Measurements from ENCODE around the gene RNU4-1. TPM values are rescaled to one million over a fixed set of nuclear protein-coding genes. Genes with fewer than 3 reads are reported as not detected.

RNU4-1 gene
- total RNA-seq, 1 donor from 2014 or later = under 0.01 TPM

DNA sequence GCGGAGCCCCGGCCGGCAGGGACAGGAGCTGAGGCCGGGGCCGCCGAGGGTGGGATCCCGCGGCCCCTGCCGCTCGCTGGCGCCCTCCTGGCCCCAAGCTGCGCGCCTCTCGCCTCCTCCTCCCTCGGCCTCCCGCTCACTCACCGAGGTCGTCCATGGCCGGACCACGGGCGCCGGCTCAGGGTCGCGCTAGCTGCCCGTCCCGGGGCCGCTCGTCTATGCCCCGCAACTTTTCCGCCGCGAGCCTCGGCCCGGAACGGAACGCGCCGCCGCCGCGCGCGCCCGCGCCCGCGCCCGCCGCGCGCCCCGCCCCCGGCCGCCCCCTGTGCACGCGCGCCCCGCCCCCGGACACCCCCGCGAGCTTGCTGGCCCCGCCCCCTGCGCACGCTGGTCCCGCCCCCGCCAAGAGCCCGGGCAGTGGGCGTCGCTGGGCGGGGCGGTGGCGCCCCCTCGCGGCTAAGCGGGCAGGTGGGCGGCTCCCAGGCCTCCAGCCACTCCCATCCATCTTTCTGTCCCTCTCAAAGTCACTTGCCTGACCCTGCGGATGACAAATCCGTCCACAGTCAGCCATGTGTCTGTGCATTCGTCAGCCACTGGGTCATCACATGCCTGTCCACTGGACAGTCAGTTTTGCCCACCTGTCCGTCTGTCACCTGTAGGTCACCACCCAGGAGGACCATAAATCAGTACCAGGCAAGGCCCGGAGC is 27.4 kb downstream of the RNU4-1 start, which contains the start of gene PXN:
TSS of gene PXN (minus strand) at position 258 of the 707 bp plus-strand sequence. CDS start at position 157, 101 bp downstream.
- Histone ChIP-seq H3K27me3 (no peaks in the 10 kb centered on the region), H3K4me1 (peaks cover 50% of the 10 kb centered on the region), H3K9me3 (no peaks in the 10 kb centered on the region), H3K27ac (peak within 1 kb of the TSS; percentile 86), H3K36me3 (no peaks in the 10 kb centered on the region), H3K4me3 (peak within 1 kb of the TSS; percentile 69 to 94)
- DNase-seq (ENCODE audit: extremely low spot score in 2 of 2) = no peak
- TF ChIP-seq, protein P1, sequence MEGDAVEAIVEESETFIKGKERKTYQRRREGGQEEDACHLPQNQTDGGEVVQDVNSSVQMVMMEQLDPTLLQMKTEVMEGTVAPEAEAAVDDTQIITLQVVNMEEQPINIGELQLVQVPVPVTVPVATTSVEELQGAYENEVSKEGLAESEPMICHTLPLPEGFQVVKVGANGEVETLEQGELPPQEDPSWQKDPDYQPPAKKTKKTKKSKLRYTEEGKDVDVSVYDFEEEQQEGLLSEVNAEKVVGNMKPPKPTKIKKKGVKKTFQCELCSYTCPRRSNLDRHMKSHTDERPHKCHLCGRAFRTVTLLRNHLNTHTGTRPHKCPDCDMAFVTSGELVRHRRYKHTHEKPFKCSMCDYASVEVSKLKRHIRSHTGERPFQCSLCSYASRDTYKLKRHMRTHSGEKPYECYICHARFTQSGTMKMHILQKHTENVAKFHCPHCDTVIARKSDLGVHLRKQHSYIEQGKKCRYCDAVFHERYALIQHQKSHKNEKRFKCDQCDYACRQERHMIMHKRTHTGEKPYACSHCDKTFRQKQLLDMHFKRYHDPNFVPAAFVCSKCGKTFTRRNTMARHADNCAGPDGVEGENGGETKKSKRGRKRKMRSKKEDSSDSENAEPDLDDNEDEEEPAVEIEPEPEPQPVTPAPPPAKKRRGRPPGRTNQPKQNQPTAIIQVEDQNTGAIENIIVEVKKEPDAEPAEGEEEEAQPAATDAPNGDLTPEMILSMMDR (IDR thresholded peaks at IDR 0.05) = peak; percentile 64 to 92 (median 83)
- TF ChIP-seq POLR2A (IDR thresholded peaks at IDR 0.05) (peak in 1 of 2 donors; percentile 44), POLR2AphosphoS5 (IDR thresholded peaks at IDR 0.05; ENCODE audit: insufficient read depth in 1 of 2, low read depth in 1 of 2) (peak in 1 of 2 donors; percentile 61)
- intact Hi-C loops (cut with DNase I) = loop anchor here (2.0 kb wide), 1 partner anchor 37 kb away; no protein-coding TSS in a partner anchor

DNA sequence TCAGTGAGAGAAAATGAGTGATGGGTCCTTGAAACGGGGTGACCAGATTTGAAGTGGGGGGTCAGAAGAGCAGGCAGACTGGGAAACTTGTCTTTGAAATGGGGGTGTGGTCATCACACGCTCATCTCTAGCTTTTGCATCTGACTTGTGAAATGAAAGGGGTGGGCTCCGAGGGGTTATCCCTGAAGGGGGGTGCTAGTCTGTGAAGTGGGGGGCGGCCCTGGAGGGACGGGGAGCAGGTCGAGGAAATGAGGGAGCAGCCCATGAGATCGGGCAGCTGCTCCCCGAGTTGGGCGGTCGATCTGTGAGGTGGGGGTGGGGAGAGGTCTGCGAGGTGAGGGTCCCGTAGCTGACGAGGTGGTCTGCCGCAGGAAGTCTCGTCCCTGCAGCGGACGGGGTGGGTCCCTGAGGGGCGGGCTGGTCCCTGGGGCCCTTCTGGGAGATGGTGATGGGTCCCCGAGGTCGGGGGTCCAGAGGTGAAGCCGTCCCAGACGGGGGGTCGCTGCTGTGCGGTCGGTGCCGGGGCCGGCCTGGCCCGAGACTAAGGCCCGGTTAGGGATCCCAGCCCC is 28.0 kb downstream of the RNU4-1 start:
- Histone ChIP-seq H3K4me1 (peaks cover 56% of the 10 kb centered on the region), H3K27ac (peak overlapping the region; percentile 86), H3K9me3 (no peaks in the 10 kb centered on the region), H3K4me3 (peak overlapping the region; percentile 69 to 94), H3K36me3 (no peaks in the 10 kb centered on the region), H3K27me3 (no peaks in the 10 kb centered on the region)
- intact Hi-C loops (cut with DNase I) = loop anchor here (2.0 kb wide), 1 partner anchor 36 kb away; no protein-coding TSS in a partner anchor
- DNase-seq (ENCODE audit: extremely low spot score in 2 of 2) = no peak
- TF ChIP-seq POLR2A (IDR thresholded peaks at IDR 0.05) (no peak), POLR2AphosphoS5 (IDR thresholded peaks at IDR 0.05; ENCODE audit: insufficient read depth in 1 of 2, low read depth in 1 of 2) (no peak)
- TF ChIP-seq, protein P1 (IDR thresholded peaks at IDR 0.05) = no peak

- peak overlapping the region; percentile 69 to 94 for H3K4me3 ChIP-seq
- peaks cover 63% of the 10 kb centered on the region for H3K4me1 ChIP-seq
- H3K27ac ChIP-seq = peak overlapping the region; percentile 86
- no peaks in the 10 kb centered on the region for H3K9me3 ChIP-seq
- intact Hi-C loops (cut with DNase I) = loop anchor here (2.0 kb wide), 1 partner anchor 35 kb away; no protein-coding TSS in a partner anchor
- no peaks in the 10 kb centered on the region for H3K36me3 ChIP-seq
- TF ChIP-seq POLR2AphosphoS5 (IDR thresholded peaks at IDR 0.05; ENCODE audit: insufficient read depth in 1 of 2, low read depth in 1 of 2) (peak; percentile 35 to 41), POLR2A (IDR thresholded peaks at IDR 0.05) (no peak)
- TF ChIP-seq, protein P1 (IDR thresholded peaks at IDR 0.05) = no peak
- no peak for DNase-seq (ENCODE audit: extremely low spot score in 2 of 2)
- H3K27me3 ChIP-seq = no peaks in the 10 kb centered on the region
Observed at GRCh38 chr12:120264086-120264903, 28.7 kb downstream of the RNU4-1 start.

GRCh38 chr12:120263748-120264085 is 29.3 kb downstream of the RNU4-1 start:
- intact Hi-C loops (cut with DNase I) = loop anchor here (2.0 kb wide), 1 partner anchor 35 kb away; no protein-coding TSS in a partner anchor
- Histone ChIP-seq H3K27me3 (no peaks in the 10 kb centered on the region), H3K36me3 (no peaks in the 10 kb centered on the region), H3K4me3 (peak overlapping the region; percentile 69 to 94), H3K9me3 (no peaks in the 10 kb centered on the region), H3K4me1 (peaks cover 69% of the 10 kb centered on the region), H3K27ac (peak overlapping the region; percentile 86)
- no peak for DNase-seq (ENCODE audit: extremely low spot score in 2 of 2)
- TF ChIP-seq, protein P1 (IDR thresholded peaks at IDR 0.05) = no peak
- TF ChIP-seq POLR2AphosphoS5 (IDR thresholded peaks at IDR 0.05; ENCODE audit: insufficient read depth in 1 of 2, low read depth in 1 of 2) (no peak), POLR2A (IDR thresholded peaks at IDR 0.05) (no peak)

Measured in vagina (tissue), 2 donors.